T-helper 1 cell treated with Interleukin-12 subunit alpha and Interleukin-12 subunit beta and Interleukin-4 antibody, amounts not matched to agents 30 μg/mL and 1 μg/mL, for 36 hours (primary cell): ENCODE data around the gene UNC5CL.
A peak's percentile ranks its signal among the peaks of the same experiment; 100 is the strongest.

Experiments used
- H3K27ac Mint-ChIP-seq: one replicate; pipeline ENCODE4 v1.8.0; 2021; ENCODE audit warnings: mild to moderate bottlenecking, mixed read lengths
- H3K27me3 Mint-ChIP-seq: one replicate; pipeline ENCODE4 v1.8.0; 2021; ENCODE audit warnings: low read depth, mixed read lengths
- H3K36me3 Mint-ChIP-seq: one replicate; pipeline ENCODE4 v1.8.0; 2021; ENCODE audit warnings: low read depth, mixed read lengths
- H3K4me1 Mint-ChIP-seq: one replicate; pipeline ENCODE4 v1.8.0; 2021; ENCODE audit warnings: low read depth, mixed read lengths
- H3K4me3 Mint-ChIP-seq: one replicate; pipeline ENCODE4 v1.8.0; 2021; ENCODE audit warnings: mild to moderate bottlenecking, moderate library complexity, mixed read lengths
- H3K9me3 Mint-ChIP-seq: one replicate; pipeline ENCODE4 v1.8.0; 2021; ENCODE audit warnings: mixed read lengths

Gene UNC5CL

DNA sequence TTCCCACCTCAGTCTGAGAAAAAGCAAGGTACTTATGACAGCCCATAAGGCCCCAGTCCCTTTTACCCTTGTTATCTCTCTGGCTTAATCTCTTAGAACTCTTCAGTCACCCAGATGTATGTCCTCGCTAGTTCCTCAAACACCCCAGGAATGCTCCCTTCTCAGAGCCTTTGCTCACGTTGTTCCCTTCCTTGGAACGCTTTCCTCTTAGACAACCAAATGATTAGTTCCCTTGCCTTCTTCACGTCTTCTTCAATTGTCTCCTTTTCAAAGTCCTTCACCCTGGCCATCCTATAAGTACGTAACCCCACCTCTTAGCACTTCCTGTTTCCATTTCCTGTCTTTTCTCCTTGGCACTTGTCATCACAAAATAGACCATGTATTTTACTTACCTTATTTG, 12.9 kb upstream of the UNC5CL start:
- Mint-ChIP-seq H3K36me3 (peaks cover 7% of the 10 kb centered on the region), H3K27ac (peak overlapping the region; percentile 78), H3K9me3 (no peaks in the 10 kb centered on the region), H3K4me1 (peaks cover 11% of the 10 kb centered on the region), H3K27me3 (no peaks in the 10 kb centered on the region), H3K4me3 (no peak overlapping the region)

DNA sequence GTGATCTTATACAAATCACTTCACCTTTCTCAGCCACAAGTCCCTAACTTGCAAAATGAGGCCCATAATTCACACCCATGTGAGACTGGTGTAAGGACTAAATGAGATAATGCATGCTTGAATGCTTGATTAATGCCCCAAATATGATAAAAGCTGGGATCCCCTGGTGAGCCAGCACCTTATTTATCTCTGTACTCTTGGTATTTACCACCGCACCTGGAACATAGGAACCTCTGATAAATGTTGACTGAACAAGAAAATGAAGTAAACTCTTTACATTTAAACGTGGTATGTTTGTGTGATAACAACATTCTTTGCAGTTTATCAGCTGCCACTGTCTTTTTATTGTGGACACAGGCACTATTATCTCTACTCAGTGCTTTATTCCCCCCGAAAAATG, 11.5 kb upstream of the UNC5CL start:
- H3K4me1 Mint-ChIP-seq: peaks cover 11% of the 10 kb centered on the region
- H3K9me3 Mint-ChIP-seq: no peaks in the 10 kb centered on the region
- no peaks in the 10 kb centered on the region for H3K27me3 Mint-ChIP-seq
- H3K4me3 Mint-ChIP-seq: no peak overlapping the region
- peaks cover 7% of the 10 kb centered on the region for H3K36me3 Mint-ChIP-seq
- no peak overlapping the region for H3K27ac Mint-ChIP-seq

DNA sequence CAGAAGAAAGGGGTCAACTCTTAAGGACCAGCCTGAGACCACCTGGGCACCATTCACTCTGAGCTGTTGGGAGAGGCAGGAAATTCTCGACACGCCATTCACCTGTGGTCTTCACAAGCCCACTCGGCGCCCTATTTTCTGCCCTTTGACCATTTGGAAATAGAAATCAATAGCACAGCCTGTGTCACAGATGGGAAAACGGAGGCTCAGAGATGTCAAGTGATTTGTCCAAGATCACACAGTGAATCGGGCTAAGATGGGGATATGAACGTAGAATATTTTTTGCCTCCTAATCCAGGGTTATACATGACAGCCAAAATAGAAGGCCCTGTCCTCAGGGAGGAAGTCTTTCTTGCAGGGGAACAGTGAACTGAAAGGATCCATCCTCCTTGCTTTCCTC, 10.9 kb upstream of the UNC5CL start:
- no peaks in the 10 kb centered on the region for H3K9me3 Mint-ChIP-seq
- H3K36me3 Mint-ChIP-seq: peaks cover 7% of the 10 kb centered on the region

DNA sequence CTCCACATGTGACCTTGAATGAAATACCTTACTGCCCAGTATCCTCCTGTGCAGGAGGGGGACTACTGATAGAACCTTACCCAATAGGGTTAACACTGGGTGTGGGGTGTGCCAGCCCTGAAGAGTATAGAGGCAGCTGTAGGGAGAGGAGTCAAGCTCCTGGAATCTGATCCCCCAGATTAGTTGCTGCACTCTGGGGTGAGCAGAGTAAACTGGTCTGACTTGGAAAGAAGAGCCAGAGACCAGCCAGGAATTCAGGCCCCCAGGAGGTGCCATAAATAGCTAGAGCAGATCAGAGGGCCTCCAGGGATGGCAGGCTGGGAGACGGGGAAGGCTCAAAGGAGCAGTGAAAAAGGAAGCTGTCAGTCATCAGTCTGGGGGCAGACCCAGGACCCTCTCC, 10.5 kb upstream of the UNC5CL start:
- no peak overlapping the region for H3K4me3 Mint-ChIP-seq
- no peaks in the 10 kb centered on the region for H3K27me3 Mint-ChIP-seq
- H3K36me3 Mint-ChIP-seq: peaks cover 7% of the 10 kb centered on the region
- H3K4me1 Mint-ChIP-seq: peaks cover 11% of the 10 kb centered on the region
- no peak overlapping the region for H3K27ac Mint-ChIP-seq
- H3K9me3 Mint-ChIP-seq: no peaks in the 10 kb centered on the region

More for the DNA sequence above, 10.9 kb upstream of the UNC5CL start:
- Mint-ChIP-seq H3K4me3 (no peak overlapping the region), H3K27ac (no peak overlapping the region), H3K27me3 (no peaks in the 10 kb centered on the region), H3K4me1 (peaks cover 11% of the 10 kb centered on the region)

DNA sequence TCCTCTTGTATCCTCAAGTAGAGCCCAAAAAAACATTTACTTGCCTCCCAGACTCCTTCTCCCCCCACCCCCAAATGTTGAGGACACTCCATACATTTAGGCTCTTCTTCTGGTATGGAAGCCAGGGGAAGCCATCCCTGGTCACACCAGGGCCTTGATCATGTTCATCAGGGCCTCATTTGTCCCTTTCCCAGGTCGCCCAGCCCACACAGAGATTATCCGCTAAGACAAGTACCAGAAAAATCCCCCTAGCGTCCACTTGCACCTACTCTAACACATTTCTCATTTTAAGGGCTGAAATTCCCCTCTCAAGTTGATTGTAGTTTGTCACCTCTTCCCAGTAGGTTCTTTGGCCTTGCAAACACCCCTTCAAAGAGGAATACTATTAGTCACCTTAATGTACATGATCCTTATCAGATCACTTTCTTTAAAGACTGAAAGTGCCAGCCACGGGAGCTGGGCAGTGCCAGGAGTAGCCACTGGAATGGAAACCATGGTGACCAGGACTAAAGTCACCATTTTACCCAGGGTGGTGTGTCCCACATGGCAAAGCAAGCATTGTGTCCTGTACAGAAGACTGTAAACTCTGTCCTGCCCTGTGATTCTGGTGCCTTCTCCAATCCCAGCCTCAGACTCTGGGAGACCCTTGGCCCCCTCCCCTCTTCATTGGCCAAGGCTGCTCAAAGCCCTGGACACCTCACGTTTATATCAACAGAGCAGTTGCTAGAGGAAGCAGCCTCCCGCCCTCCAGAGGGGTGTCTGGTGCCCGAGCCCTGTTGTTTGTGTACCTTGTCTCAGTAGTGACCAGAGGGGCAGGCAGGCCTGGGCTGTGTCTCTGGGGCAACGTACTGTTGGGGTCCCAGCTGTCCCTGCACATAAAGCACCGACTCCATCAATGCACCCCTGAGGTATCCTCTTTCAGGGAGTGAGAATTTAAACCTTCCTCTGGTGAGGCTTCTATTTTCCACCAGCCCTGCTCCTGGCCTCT, 9.0 kb upstream of the UNC5CL start:
- H3K27ac Mint-ChIP-seq: no peak overlapping the region

DNA sequence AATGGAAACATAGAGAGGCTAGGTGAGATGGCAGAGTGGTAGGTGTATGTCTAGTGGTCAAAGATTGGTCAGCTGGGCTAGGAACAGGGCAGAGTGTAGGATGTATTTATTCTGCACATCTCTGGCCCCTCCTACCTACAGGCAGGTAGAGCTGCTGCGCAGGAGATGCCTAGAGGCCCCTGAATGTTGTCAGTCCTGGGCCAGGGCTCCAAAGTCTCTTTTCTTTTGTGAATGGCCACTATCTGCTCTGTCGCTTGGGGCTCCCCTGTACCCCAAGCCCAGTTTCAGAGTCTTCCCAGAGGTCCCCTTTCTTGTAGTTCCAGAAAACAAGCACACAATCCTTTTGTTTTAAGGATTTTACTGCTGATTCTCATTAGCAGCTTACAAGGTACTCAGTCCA, 8.3 kb upstream of the UNC5CL start:
- Mint-ChIP-seq H3K9me3 (no peaks in the 10 kb centered on the region), H3K36me3 (peaks cover 7% of the 10 kb centered on the region), H3K27ac (no peak overlapping the region), H3K4me1 (peaks cover 8% of the 10 kb centered on the region), H3K4me3 (no peak overlapping the region), H3K27me3 (no peaks in the 10 kb centered on the region)

More for the DNA sequence above, 9.0 kb upstream of the UNC5CL start:
- Mint-ChIP-seq H3K9me3 (no peaks in the 10 kb centered on the region), H3K27me3 (no peaks in the 10 kb centered on the region), H3K4me1 (peaks cover 13% of the 10 kb centered on the region), H3K36me3 (peaks cover 7% of the 10 kb centered on the region), H3K4me3 (no peak overlapping the region)

DNA sequence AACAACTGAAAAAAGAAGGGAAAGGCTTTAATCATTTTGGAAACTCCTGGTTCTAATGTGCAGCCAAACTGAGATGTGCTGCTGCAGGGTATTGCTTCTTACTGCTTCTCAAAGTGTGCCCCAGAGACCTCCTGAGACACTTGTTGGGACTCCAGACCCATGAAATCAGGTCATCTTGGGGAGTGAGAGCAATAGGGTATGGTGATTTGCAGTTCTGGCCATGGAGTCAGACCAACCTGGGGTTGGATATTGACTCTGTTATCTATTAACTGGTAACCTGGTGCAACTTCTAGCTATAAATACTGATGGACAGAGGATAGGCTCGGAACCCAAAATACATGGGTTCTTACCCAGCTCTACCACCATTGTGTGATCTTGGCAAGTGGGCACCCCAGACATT, 7.1 kb upstream of the UNC5CL start:
- Mint-ChIP-seq H3K4me1 (peaks cover 1% of the 10 kb centered on the region), H3K36me3 (no peaks in the 10 kb centered on the region), H3K27ac (no peak overlapping the region), H3K4me3 (no peak overlapping the region), H3K9me3 (no peaks in the 10 kb centered on the region), H3K27me3 (no peaks in the 10 kb centered on the region)

DNA sequence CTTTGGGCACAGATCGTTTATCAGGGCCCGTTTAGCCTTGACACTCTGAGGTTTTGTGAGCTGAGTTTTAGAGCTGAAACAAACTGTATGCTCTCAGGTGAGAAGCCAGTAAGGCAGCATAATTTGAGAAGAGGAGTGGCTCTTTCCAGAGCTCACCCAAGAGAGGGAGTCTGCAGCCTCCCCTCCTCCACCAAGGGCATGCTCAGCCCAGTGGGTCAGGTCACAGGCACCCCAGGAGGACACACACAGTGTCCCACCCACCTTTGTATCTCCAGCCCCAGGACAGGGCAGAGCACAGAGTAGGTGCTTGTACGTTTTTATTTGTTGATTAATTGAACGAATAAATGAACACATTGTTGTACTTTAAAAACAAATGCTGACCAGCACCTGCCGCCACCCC, 6.6 kb upstream of the UNC5CL start:
- Mint-ChIP-seq H3K4me1 (peaks cover 4% of the 10 kb centered on the region), H3K36me3 (no peaks in the 10 kb centered on the region), H3K27ac (no peak overlapping the region), H3K4me3 (no peak overlapping the region), H3K9me3 (no peaks in the 10 kb centered on the region), H3K27me3 (no peaks in the 10 kb centered on the region)

DNA sequence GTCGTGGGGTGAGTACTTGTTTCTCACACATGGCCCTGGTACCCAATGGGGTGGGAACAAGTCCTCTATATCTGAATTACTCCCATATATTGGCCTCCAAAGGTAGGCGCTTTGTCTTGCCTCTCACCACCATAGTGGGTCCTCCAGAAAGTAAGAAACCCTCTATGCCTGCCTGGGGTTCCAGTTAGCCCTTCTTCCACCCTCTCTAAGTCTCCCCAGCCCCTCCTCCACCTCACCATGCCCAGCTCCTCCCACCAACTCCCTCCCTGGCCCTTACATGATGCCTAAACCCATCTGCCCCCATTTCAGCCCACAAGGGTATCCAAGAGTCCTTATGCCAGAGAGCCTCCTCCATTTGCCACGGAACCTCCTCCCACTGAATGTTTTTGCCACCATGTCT, 4.1 kb upstream of the UNC5CL start:
- Mint-ChIP-seq H3K27me3 (no peaks in the 10 kb centered on the region), H3K36me3 (no peaks in the 10 kb centered on the region), H3K4me3 (no peak overlapping the region), H3K4me1 (peaks cover 12% of the 10 kb centered on the region), H3K27ac (no peak overlapping the region), H3K9me3 (no peaks in the 10 kb centered on the region)

DNA sequence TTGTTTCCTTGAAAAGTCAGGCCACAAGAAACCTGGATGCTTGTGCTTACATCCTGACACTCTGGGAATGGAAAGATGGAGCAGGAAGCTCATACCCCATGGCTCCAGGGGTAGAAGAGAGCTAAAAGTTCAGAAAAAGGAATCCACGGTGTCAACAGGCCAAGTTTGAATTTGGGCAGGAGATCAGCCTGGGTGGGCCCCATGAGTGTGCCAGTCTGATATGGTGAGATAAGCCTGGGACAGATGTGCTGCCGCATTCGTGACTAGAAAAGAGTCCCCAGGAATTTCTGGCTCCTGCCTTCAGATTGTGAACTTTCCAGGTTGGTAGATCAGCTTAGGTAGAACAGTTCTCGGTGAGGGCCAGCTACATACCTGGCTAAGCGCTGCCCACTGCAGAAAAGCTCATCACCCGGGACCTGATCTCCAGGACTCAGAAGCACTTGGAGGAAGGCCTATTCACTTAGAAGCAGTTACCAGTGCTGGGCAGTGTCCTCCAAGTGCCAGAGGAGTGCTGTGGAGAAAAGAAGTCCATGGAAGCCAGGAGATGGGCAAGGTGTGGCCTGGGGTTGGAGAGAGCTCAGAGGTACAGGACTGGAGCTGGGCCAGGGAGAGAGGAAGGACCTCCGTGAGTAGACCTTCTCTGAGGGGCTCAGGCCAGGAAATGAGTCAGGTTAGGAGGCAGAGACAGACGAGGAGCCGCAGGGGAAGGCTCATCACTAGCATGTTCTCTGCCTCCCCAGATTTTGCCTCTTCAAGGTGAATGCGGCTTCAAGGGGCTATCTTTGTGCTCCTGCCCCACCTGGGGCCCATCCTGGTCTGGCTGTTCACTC, 3.4 kb upstream of the UNC5CL start, which contains the start of gene TSPO2:
Gene TSPO2 (plus strand): TSS at position 242 of the 830 bp plus-strand sequence. CDS start 519 bp downstream, at position 761.
- H3K27ac Mint-ChIP-seq: no peak within 1 kb of the TSS
- no peaks in the 10 kb centered on the region for H3K9me3 Mint-ChIP-seq
- H3K4me1 Mint-ChIP-seq: peaks cover 12% of the 10 kb centered on the region

DNA sequence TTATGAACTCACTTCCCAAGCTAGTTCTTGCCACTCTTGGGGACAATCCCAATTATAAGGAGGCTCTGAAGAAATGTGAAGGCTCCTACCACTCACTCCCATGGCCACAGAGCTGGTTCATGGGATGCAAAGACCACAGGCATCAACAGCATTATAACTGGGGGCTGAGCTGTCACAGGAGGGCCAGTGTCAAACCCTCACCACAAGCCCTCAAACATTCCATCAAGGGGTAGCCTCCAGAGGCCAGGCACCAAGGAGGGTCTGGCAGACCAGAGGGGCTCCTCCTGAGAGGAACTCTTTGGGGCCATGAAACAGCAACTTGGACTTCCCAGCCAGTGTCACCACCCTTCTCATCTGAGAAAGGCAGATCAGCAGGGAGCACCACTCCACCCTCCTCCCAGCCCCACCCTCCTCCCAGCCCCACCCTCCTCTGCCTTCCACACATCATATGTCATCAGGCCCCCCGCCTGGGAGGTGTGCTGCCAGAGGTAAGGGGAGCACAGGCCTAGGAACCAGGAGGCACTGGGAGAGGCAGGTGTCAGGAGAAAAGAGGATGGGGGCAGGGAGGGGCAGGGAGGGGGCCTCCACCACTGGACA, 2.0 kb upstream of the UNC5CL start:
- H3K9me3 Mint-ChIP-seq: no peaks in the 10 kb centered on the region
- H3K36me3 Mint-ChIP-seq: no peaks in the 10 kb centered on the region
- no peaks in the 10 kb centered on the region for H3K27me3 Mint-ChIP-seq
- peaks cover 12% of the 10 kb centered on the region for H3K4me1 Mint-ChIP-seq
- H3K4me3 Mint-ChIP-seq: no peak overlapping the region
- H3K27ac Mint-ChIP-seq: no peak overlapping the region

More for the DNA sequence above, 3.4 kb upstream of the UNC5CL start, which contains the start of gene TSPO2:
- Mint-ChIP-seq H3K4me3 (no peak within 1 kb of the TSS), H3K36me3 (no peaks in the 10 kb centered on the region), H3K27me3 (no peaks in the 10 kb centered on the region)

DNA sequence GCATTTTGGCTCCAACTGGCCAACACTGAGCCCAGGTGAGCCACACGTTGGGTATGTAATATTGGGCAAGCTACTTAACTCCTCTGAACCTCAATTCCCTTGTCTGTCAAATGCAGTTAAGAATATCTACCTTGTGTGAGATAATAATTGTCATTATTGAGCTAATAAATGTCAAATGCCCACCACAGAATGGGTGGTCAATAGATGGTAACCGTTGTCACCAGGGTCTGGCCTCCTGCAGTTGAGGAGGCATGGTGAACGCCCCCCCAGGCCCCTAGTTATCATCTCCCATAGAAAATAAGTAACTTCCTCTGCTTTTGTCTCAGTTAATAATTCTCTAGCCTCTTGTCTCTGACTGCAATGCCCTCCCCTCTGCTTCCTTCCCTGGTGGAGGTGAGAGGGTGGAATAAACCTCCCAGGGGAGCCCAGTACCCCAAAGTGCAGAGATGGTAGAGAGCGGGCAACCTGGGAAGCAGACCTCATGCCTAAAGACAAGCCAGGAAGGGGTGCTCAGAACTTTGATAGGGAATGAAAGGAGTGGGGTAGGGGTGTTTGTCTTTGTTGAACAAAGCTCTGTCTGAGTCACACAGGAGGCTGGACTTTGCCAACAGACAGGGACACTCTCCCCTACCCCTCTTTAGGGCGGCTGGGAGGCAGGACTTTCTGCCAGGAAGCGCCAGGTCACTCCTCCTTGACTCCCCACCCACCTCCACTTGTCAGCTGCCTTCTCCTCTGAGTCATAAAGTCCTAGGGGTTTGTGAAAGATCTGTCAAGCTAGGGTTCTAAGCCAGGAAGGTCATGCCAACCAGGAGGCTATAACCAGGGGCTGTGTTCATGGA, 1.3 kb upstream of the UNC5CL start:
- H3K9me3 Mint-ChIP-seq: no peaks in the 10 kb centered on the region
- H3K4me1 Mint-ChIP-seq: peaks cover 12% of the 10 kb centered on the region
- no peak overlapping the region for H3K4me3 Mint-ChIP-seq
- H3K27me3 Mint-ChIP-seq: no peaks in the 10 kb centered on the region
- H3K27ac Mint-ChIP-seq: peak overlapping the region; percentile 72
- H3K36me3 Mint-ChIP-seq: no peaks in the 10 kb centered on the region

DNA sequence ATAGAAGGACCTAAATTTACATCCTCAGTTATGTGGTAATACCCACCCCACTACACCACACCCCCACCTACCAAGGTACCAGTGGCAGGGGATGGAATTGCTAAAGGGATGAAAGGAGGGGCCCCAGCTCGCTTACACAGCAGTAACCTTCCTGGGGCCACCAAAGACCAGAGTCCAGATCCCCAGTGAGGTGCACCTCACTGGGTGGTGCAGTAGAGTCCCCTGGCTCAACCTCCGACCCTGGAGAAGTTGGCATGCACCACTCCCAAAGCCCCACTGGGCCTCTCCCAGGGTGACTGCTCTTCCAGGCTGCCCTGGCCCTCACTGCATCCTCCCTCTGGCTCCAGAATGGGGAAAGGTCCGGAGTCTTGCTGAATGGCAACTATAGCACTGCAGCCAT, 816 bp downstream of the UNC5CL start:
- no peaks in the 10 kb centered on the region for H3K9me3 Mint-ChIP-seq
- H3K27ac Mint-ChIP-seq: no peak overlapping the region
- H3K36me3 Mint-ChIP-seq: no peaks in the 10 kb centered on the region
- peaks cover 11% of the 10 kb centered on the region for H3K4me1 Mint-ChIP-seq
- H3K27me3 Mint-ChIP-seq: no peaks in the 10 kb centered on the region
- no peak overlapping the region for H3K4me3 Mint-ChIP-seq
